Calu3 (cell line): Measurements from ENCODE around the gene SEMA3F. TPM values are rescaled to one million over a fixed set of nuclear protein-coding genes. Genes with fewer than 3 reads are reported as not detected.
A peak's percentile ranks its signal among the peaks of the same experiment; 100 is the strongest.

Experiments used
- BruUV-seq: library from RNA; stranded (reverse); fragments of 400-500 nt; replicated peaks from 2 replicates; lab custom pipeline; 2021; lab: Mats Ljungman, UMichigan
- CTCF ChIA-PET: fragments of 300-600 bp; sonication (Branson Sonifier 250); formaldehyde crosslinking; loops from one replicate; lab custom pipeline; 2022; ENCODE audit warnings: antibody characterized with exemption; lab: Charles Lee
- DNase-seq: peaks from one replicate; pipeline ENCODE4 v3.0.0; 2022
- H3K27ac Mint-ChIP-seq: one replicate; pipeline ENCODE4 v1.8.0; 2022; ENCODE audit warnings: mixed read lengths; ENCODE audit not compliant: unreplicated experiment
- H3K27me3 Mint-ChIP-seq: one replicate; pipeline ENCODE4 v1.8.0; 2022; ENCODE audit warnings: mixed read lengths; ENCODE audit not compliant: unreplicated experiment
- H3K36me3 Mint-ChIP-seq: one replicate; pipeline ENCODE4 v1.8.0; 2022; ENCODE audit warnings: mild to moderate bottlenecking, moderate library complexity, mixed read lengths; ENCODE audit not compliant: insufficient read depth, unreplicated experiment
- H3K4me1 Mint-ChIP-seq: one replicate; pipeline ENCODE4 v1.8.0; 2022; ENCODE audit warnings: mild to moderate bottlenecking, low read depth, mixed read lengths; ENCODE audit not compliant: unreplicated experiment
- H3K4me3 Mint-ChIP-seq: one replicate; pipeline ENCODE4 v1.8.0; 2022; ENCODE audit warnings: mild to moderate bottlenecking, low read depth, moderate library complexity, mixed read lengths; ENCODE audit not compliant: unreplicated experiment
- H3K9me3 Mint-ChIP-seq: one replicate; pipeline ENCODE4 v1.8.0; 2022; ENCODE audit warnings: low read depth, mixed read lengths; ENCODE audit not compliant: unreplicated experiment
- intact Hi-C: fragments of 100-400 bp; cut with micrococcal nuclease; formaldehyde crosslinking; loops from one replicate; pipeline ENCODE4 v1.10.0; 2022; ENCODE audit not compliant: unreplicated experiment
- total RNA-seq: library from RNA; stranded (reverse); gene quantifications from 2 replicates; pipeline ENCODE4 v1.2.3, GENCODE V29; 2022
- TF ChIP-seq, protein P1 (sequence below): fragments of 200-600 bp; IDR thresholded peaks from one replicate; pipeline ENCODE4 v1.8.0; 2022; ENCODE audit warnings: antibody characterized with exemption; ENCODE audit not compliant: unreplicated experiment

SEMA3F gene
- total RNA-seq, 1 experiment from 2014 or later, result 1.7 TPM

DNA sequence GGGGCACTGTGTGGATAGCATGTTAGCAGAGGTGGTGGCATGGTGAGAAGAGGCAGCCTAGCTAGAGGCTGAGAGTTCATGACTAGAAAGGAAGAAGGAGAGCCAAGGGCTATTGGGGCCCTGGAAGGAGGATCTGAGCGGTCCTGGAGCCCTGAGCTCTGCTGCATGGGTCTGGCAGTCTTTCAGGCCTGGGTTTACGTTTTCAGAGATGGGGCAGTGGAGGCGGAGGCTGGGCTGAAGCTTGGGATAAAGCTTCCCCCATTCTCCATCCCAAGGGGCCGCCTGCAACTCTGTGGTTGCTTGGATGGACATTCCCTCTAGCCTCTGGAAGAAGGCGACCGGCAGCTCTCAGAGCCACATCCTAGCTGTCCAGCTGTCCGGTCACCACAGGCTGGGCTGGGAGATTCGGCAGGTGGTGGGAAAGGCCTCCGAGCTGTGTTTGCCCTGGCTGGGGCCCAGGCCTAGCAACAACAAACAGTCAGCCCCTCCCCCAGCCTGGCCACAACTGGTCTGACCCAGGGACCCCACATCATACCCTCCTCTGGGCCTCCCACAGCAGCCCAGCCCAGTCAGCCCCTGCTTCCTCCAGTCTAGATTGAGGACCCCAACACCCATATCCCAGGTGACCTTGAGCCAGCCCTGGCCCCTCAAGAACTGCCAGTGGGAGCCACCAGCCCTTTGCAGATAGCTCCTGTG, 48.1 kb downstream of the SEMA3F start:
- no TSS peak for BruUV-seq
- CTCF ChIA-PET, result interaction anchor here (1.1 to 1.2 kb wide), 2 partner anchors 13 to 23 kb away, joined by 3 to 4 read pairs; no protein-coding TSS in a partner anchor
- Mint-ChIP-seq H3K36me3 (no peaks in the 10 kb centered on the region), H3K4me3 (no peak overlapping the region), H3K27me3 (peaks cover 59% of the 10 kb centered on the region), H3K4me1 (no peaks in the 10 kb centered on the region), H3K27ac (no peak overlapping the region), H3K9me3 (no peaks in the 10 kb centered on the region)
- no peak for DNase-seq
- TF ChIP-seq, protein P1, sequence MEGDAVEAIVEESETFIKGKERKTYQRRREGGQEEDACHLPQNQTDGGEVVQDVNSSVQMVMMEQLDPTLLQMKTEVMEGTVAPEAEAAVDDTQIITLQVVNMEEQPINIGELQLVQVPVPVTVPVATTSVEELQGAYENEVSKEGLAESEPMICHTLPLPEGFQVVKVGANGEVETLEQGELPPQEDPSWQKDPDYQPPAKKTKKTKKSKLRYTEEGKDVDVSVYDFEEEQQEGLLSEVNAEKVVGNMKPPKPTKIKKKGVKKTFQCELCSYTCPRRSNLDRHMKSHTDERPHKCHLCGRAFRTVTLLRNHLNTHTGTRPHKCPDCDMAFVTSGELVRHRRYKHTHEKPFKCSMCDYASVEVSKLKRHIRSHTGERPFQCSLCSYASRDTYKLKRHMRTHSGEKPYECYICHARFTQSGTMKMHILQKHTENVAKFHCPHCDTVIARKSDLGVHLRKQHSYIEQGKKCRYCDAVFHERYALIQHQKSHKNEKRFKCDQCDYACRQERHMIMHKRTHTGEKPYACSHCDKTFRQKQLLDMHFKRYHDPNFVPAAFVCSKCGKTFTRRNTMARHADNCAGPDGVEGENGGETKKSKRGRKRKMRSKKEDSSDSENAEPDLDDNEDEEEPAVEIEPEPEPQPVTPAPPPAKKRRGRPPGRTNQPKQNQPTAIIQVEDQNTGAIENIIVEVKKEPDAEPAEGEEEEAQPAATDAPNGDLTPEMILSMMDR, result no peak
- intact Hi-C loops, result no loop called here

DNA sequence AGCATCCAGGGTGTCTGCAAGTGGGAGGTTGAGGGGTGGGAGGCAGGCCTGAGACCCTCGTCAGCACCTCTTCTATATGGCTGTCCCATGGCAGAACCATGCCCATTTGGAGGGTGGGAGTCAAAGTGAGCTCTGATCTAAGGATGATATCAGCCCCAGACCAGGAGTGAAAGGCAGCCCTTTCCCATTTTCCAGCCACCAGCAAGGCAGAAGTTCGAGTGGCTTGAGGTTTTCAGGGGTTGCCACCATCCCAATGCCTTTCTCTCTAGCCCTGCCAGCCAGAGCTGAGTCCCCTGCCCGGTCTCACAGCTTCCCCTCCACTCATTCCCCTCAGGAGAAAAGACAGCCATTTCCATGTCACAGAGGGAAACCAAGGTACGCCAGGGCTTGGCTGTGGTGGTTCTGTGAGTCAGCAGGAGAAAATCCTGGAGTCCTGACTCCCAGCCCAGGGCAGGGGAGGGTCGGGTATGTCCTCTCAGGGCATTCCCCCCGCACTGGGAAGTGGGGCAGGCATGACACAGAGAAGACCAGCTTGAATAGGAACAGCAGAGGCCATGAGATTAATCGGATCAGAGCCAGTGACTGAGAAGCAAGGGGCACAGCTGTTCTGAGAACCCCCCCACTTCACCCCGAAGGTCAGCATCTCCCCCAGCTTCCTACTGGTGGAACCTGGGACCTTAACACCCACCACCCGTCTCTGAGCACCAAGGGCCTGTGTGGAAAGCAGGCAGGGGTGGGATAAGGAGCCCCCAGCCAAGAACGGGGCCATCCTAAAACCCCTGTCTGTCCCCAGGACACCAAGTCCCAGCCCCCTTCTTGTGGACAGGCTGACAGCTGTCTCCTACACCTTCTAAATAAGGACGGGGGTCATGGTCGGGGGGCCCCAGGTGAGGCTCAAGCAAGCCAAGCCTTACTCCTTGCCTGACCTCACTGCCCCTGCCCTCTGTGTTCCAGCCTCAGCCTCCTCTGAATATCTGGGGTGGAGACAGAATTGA, 49.0 kb downstream of the SEMA3F start:
- DNase-seq, result no peak
- Mint-ChIP-seq H3K27ac (no peak overlapping the region), H3K36me3 (no peaks in the 10 kb centered on the region), H3K9me3 (no peaks in the 10 kb centered on the region), H3K4me3 (no peak overlapping the region), H3K4me1 (no peaks in the 10 kb centered on the region), H3K27me3 (peaks cover 68% of the 10 kb centered on the region)
- intact Hi-C loops, result no loop called here
- CTCF ChIA-PET, result interaction anchor here (1.1 to 1.2 kb wide), 2 partner anchors 22 kb away, joined by 3 to 4 read pairs; no protein-coding TSS in a partner anchor
- TF ChIP-seq, protein P1, result no peak
- no TSS peak for BruUV-seq

DNA sequence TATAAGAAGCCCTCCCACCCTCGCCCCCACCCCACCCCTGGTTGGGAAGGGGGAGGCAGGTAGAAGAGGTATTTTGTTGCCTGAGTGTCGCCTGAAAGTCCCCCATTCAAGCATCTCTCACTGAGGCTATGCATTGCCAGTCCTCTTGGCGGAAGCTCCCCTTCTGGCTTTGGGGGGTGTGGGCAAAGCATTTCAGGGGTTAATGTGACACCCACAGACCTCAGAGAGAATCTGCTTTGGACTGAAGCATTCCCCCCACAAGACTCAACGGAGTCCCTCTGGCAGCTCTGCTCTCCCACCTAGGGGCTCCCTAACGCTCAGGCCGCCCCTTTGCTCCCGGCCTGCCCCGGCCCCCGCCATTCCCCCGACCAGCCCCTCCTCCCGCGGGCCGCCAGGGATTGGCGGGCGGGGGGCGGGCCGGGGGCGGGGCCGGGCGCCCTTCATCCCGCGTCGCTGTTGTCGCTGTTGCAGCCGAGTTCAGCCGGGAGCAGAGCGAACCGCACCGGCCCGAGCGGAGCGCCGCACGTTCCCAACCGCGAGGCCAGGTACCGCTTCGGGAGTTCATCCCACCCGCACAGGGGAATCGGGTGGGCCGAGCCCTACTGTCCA, 49.8 kb downstream of the SEMA3F start, which contains the start of gene SLC38A3:
SLC38A3 (plus strand) TSS at position 468 of the 609 bp plus-strand sequence. CDS start 8,929 bp downstream, outside the sequence.
- Mint-ChIP-seq H3K27ac (no peak within 1 kb of the TSS), H3K27me3 (peaks cover 70% of the 10 kb centered on the region), H3K4me3 (peak within 1 kb of the TSS; percentile 64), H3K9me3 (no peaks in the 10 kb centered on the region), H3K36me3 (no peaks in the 10 kb centered on the region), H3K4me1 (no peaks in the 10 kb centered on the region)
- BruUV-seq, result no TSS peak
- intact Hi-C loops, result no loop called here
- CTCF ChIA-PET, result interaction anchor here (1.1 kb wide), 1 partner anchor 21 kb away, joined by 3 read pairs; no protein-coding TSS in a partner anchor
- TF ChIP-seq, protein P1, result no peak
- peak; percentile 31 for DNase-seq
